Activated CD4-positive, alpha-beta T cell treated with anti-CD3 and anti-CD28 coated beads for 36 hours (primary cell): ENCODE measurements around the gene ABCB8. TPM values are rescaled to one million over a fixed set of nuclear protein-coding genes. Genes with fewer than 3 reads are reported as not detected.

Experiments used
- ATAC-seq: fragments of 200-7000 bp; cut with Tn5 transposase; one replicate; pipeline ENCODE4 v1.10.0; 2021; ENCODE audit warnings: mild to moderate bottlenecking, moderate library complexity
- CTCF ChIA-PET: fragments of 350-600 bp; sonication (Branson Sonifier 250); formaldehyde crosslinking; loops from one replicate; lab custom pipeline; 2021; ENCODE audit warnings: antibody characterized with exemption; lab: Charles Lee
- POLR2A ChIA-PET: fragments of 350-600 bp; sonication (Branson Sonifier 250); formaldehyde crosslinking; loops from one replicate; lab custom pipeline; 2021; ENCODE audit warnings: antibody characterized with exemption, inconsistent platforms; lab: Charles Lee
- DNase-seq: peaks from one replicate; pipeline ENCODE4 v3.0.0-alpha.2; 2020
- H3K27ac Mint-ChIP-seq: one replicate; pipeline ENCODE4 v1.8.0; 2021; ENCODE audit warnings: mixed read lengths
- H3K27me3 Mint-ChIP-seq: one replicate; pipeline ENCODE4 v1.8.0; 2021; ENCODE audit warnings: mixed read lengths
- H3K36me3 Mint-ChIP-seq: one replicate; pipeline ENCODE4 v1.8.0; 2021; ENCODE audit warnings: low read depth, mixed read lengths
- H3K4me1 Mint-ChIP-seq: one replicate; pipeline ENCODE4 v1.8.0; 2021; ENCODE audit warnings: mixed read lengths
- H3K4me3 Mint-ChIP-seq: one replicate; pipeline ENCODE4 v1.8.0; 2021; ENCODE audit warnings: mild to moderate bottlenecking, moderate library complexity, mixed read lengths
- H3K9me3 Mint-ChIP-seq: one replicate; pipeline ENCODE4 v1.8.0; 2021; ENCODE audit warnings: low read depth, mixed read lengths
- intact Hi-C, 2 experiments: fragments of 100-400 bp; cut with DNase I in 1 of 2; cut with micrococcal nuclease in 1 of 2; formaldehyde crosslinking; loops; one replicate each; pipeline versions ENCODE4 v1.14.2 to v1.15.1; 2022 to 2024; cut with DNase I, micrococcal nuclease
- total RNA-seq, 2 experiments: library from RNA; stranded (reverse); gene quantifications; one replicate each; pipeline ENCODE4 v1.2.3, GENCODE V29; 2021

The ABCB8 gene
- total RNA-seq, 2 experiments from 2014 or later, result 41.9 to 44.5 TPM

- intact Hi-C loops, result no loop called here
These were observed 18.6 kb downstream of the ABCB8 start for GRCh38 chr7:151046603-151047573.

GRCh38 chr7:151047976-151048815 is 19.9 kb downstream of the ABCB8 start, which contains the start of gene ASIC3:
TSS of gene ASIC3 (plus strand) at chr7:151048531. CDS start at chr7:151048886, 355 bp downstream.
- H3K27ac Mint-ChIP-seq, result no peak within 1 kb of the TSS
- no peaks in the 10 kb centered on the region for H3K27me3 Mint-ChIP-seq
- H3K9me3 Mint-ChIP-seq, result no peaks in the 10 kb centered on the region
- ATAC-seq, result no peak
- intact Hi-C loops, result no loop called here
- ChIA-PET CTCF (no interaction called here), POLR2A (no interaction called here)
- peaks cover 5% of the 10 kb centered on the region for H3K4me1 Mint-ChIP-seq
- peaks cover 4% of the 10 kb centered on the region for H3K36me3 Mint-ChIP-seq
- no peak within 1 kb of the TSS for H3K4me3 Mint-ChIP-seq
- DNase-seq, result no peak

More at GRCh38 chr7:151046603-151047573, 18.6 kb downstream of the ABCB8 start:
- Mint-ChIP-seq H3K4me3 (no peak overlapping the region), H3K27me3 (no peaks in the 10 kb centered on the region), H3K4me1 (no peaks in the 10 kb centered on the region), H3K9me3 (no peaks in the 10 kb centered on the region), H3K36me3 (peaks cover 1% of the 10 kb centered on the region), H3K27ac (no peak overlapping the region)
- ATAC-seq (no peak), DNase-seq (no peak)
- POLR2A ChIA-PET, result no interaction called here
- CTCF ChIA-PET, result interaction anchor here (0.9 kb wide), 1 partner anchor 13 kb away, joined by 3 read pairs; no protein-coding TSS in a partner anchor

- no peaks in the 10 kb centered on the region for H3K9me3 Mint-ChIP-seq
- ATAC-seq (no peak), DNase-seq (no peak)
- intact Hi-C loops, result no loop called here
- peaks cover 4% of the 10 kb centered on the region for H3K36me3 Mint-ChIP-seq
- POLR2A ChIA-PET, result no interaction called here
- CTCF ChIA-PET, result no interaction called here
- H3K27me3 Mint-ChIP-seq, result no peaks in the 10 kb centered on the region
- H3K27ac Mint-ChIP-seq, result no peak overlapping the region
- peaks cover 5% of the 10 kb centered on the region for H3K4me1 Mint-ChIP-seq
- H3K4me3 Mint-ChIP-seq, result no peak overlapping the region
These were observed 20.7 kb downstream of the ABCB8 start for GRCh38 chr7:151048911-151049463.

GRCh38 chr7:151051108-151051507 is 22.9 kb downstream of the ABCB8 start:
- POLR2A ChIA-PET, result no interaction called here
- CTCF ChIA-PET, result interaction anchor here (0.6 to 0.9 kb wide), 3 partner anchors 9 to 38 kb away, joined by 3 to 4 read pairs (median 3); no protein-coding TSS in a partner anchor
- intact Hi-C loops, result no loop called here
- Mint-ChIP-seq H3K27me3 (no peaks in the 10 kb centered on the region), H3K4me3 (no peak overlapping the region), H3K9me3 (no peaks in the 10 kb centered on the region), H3K27ac (no peak overlapping the region), H3K36me3 (peaks cover 2% of the 10 kb centered on the region), H3K4me1 (peaks cover 5% of the 10 kb centered on the region)
- ATAC-seq, result peak; percentile 72
- DNase-seq, result peak; percentile 76

GRCh38 chr7:151053096-151053495 is 24.8 kb downstream of the ABCB8 start:
- ATAC-seq, result no peak
- intact Hi-C loops, result no loop called here
- Mint-ChIP-seq H3K27me3 (no peaks in the 10 kb centered on the region), H3K27ac (no peak overlapping the region), H3K36me3 (peaks cover 2% of the 10 kb centered on the region), H3K4me3 (no peak overlapping the region), H3K9me3 (no peaks in the 10 kb centered on the region), H3K4me1 (peaks cover 13% of the 10 kb centered on the region)
- ChIA-PET POLR2A (no interaction called here), CTCF (interaction anchor here (0.6 kb wide), 2 partner anchors 16 kb away, joined by 3 read pairs; no protein-coding TSS in a partner anchor)
- no peak for DNase-seq

- H3K27me3 Mint-ChIP-seq, result no peaks in the 10 kb centered on the region
These were observed 25.5 kb downstream of the ABCB8 start for GRCh38 chr7:151053751-151054150.

GRCh38 chr7:151056283-151056665 is 28.0 kb downstream of the ABCB8 start:
- H3K4me3 Mint-ChIP-seq, result peak overlapping the region; percentile 81
- POLR2A ChIA-PET, result no interaction called here
- H3K27ac Mint-ChIP-seq, result no peak overlapping the region
- peaks cover 2% of the 10 kb centered on the region for H3K36me3 Mint-ChIP-seq
- H3K4me1 Mint-ChIP-seq, result peaks cover 27% of the 10 kb centered on the region
- intact Hi-C loops, result loop anchor here (5.0 kb wide), 3 partner anchors 44 to 1929 kb away; partner anchors contain the start of genes ZNF425 (in 1 of the 2) and ZNF775 (in 1 of the 2)
- no peaks in the 10 kb centered on the region for H3K9me3 Mint-ChIP-seq
- CTCF ChIA-PET, result no interaction called here
- ATAC-seq, result no peak
- H3K27me3 Mint-ChIP-seq, result no peaks in the 10 kb centered on the region
- no peak for DNase-seq

More at GRCh38 chr7:151053751-151054150, 25.5 kb downstream of the ABCB8 start:
- POLR2A ChIA-PET, result no interaction called here
- no peak overlapping the region for H3K4me3 Mint-ChIP-seq
- intact Hi-C loops, result no loop called here
- peaks cover 2% of the 10 kb centered on the region for H3K36me3 Mint-ChIP-seq
- CTCF ChIA-PET, result no interaction called here
- H3K9me3 Mint-ChIP-seq, result no peaks in the 10 kb centered on the region
- H3K27ac Mint-ChIP-seq, result no peak overlapping the region
- H3K4me1 Mint-ChIP-seq, result peaks cover 16% of the 10 kb centered on the region
- ATAC-seq (no peak), DNase-seq (no peak)

- H3K36me3 Mint-ChIP-seq, result peaks cover 2% of the 10 kb centered on the region
- ChIA-PET POLR2A (no interaction called here), CTCF (no interaction called here)
- DNase-seq (no peak), ATAC-seq (no peak)
- H3K4me1 Mint-ChIP-seq, result peaks cover 33% of the 10 kb centered on the region
- no peaks in the 10 kb centered on the region for H3K27me3 Mint-ChIP-seq
- peak overlapping the region; percentile 81 for H3K4me3 Mint-ChIP-seq
- peak overlapping the region; percentile 66 for H3K27ac Mint-ChIP-seq
- no peaks in the 10 kb centered on the region for H3K9me3 Mint-ChIP-seq
- intact Hi-C loops, result loop anchor here (5.0 kb wide), 3 partner anchors 45 to 1930 kb away; partner anchors contain the start of genes ZNF425 (in 1 of the 2) and ZNF775 (in 1 of the 2)
These were observed 28.6 kb downstream of the ABCB8 start for GRCh38 chr7:151056666-151057505.

GRCh38 chr7:151057506-151057988 is 29.3 kb downstream of the ABCB8 start, which contains the start of gene CDK5:
TSS of gene CDK5 (minus strand) at chr7:151057897. CDS start at chr7:151057848, 49 bp downstream.
- Mint-ChIP-seq H3K27me3 (no peaks in the 10 kb centered on the region), H3K4me1 (peaks cover 31% of the 10 kb centered on the region), H3K36me3 (peaks cover under 1% of the 10 kb centered on the region), H3K27ac (peak within 1 kb of the TSS; percentile 94), H3K9me3 (no peaks in the 10 kb centered on the region), H3K4me3 (peak within 1 kb of the TSS; percentile 81)
- ChIA-PET CTCF (no interaction called here), POLR2A (no interaction called here)
- intact Hi-C loops, result loop anchor here (5.0 kb wide), 3 partner anchors 45 to 1930 kb away; partner anchors contain the start of genes ZNF425 (in 1 of the 2) and ZNF775 (in 1 of the 2)
- peak; percentile 3 for ATAC-seq
- DNase-seq, result no peak
